NCI-H510A (cell line): ENCODE measurements around the gene UHRF1.
"Not testable (repeated sequence)": the region's sequence is repeated elsewhere in the genome, so short reads cannot be mapped to it uniquely, and the experiment has no call there.

Experiments used
- DNase-seq: peaks from one replicate; lab custom pipeline; 2025; lab: John Stamatoyannopoulos, UW

Gene UHRF1

GRCh38 chr19:4909156-4909896 lies at the start of gene UHRF1:
Gene UHRF1, plus strand, starts transcription at chr19:4909501. Its CDS starts 1,385 bp downstream, at chr19:4910886.
- DNase-seq: peak; percentile 59

- no peak for DNase-seq
These were observed 49.6 kb upstream of the UHRF1 start for GRCh38 chr19:4859697-4860096.

GRCh38 chr19:4861147-4861546 lies 48.2 kb upstream of the UHRF1 start:
- peak; percentile 94 for DNase-seq

DNA sequence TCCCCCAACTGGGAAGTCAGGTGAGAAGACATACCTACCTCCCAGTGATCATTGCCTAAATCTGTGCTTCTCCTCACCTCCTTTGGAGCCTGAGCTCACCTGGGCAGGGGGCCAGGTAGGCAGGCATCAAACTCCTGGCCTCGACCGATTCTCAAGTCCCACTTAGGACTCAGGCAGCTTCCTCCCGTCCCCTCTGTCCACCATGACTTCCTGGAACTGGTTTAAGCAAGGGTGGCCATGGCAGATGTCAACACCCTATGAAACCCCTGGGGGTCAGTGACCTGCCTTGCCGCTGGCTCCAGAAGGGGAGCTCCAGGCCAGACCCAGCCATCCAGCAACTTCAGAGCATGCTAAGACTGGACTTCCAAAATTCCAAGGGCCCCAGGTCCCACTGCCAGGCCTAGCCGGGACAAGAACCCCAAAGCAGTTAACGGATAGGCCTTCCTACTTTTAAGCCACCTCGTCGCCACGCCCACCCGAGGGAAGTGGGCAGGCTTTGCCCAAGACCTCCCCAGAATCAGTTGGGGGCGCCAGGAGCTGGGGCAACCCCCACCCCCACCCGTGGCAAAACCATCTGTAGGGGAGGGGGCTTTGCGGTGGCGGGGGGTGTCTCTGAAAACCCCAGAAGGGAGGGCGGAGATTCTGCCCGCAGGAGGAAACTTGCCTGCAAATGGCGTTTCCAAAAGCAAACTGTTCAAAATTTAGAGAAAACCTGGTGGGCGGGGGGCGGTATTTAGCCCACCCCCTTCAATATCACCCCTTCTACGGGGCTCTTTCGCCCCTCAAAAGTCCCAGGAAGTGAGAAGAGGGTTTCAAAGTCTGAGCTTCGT lies 42.5 kb upstream of the UHRF1 start:
- no peak for DNase-seq

DNA sequence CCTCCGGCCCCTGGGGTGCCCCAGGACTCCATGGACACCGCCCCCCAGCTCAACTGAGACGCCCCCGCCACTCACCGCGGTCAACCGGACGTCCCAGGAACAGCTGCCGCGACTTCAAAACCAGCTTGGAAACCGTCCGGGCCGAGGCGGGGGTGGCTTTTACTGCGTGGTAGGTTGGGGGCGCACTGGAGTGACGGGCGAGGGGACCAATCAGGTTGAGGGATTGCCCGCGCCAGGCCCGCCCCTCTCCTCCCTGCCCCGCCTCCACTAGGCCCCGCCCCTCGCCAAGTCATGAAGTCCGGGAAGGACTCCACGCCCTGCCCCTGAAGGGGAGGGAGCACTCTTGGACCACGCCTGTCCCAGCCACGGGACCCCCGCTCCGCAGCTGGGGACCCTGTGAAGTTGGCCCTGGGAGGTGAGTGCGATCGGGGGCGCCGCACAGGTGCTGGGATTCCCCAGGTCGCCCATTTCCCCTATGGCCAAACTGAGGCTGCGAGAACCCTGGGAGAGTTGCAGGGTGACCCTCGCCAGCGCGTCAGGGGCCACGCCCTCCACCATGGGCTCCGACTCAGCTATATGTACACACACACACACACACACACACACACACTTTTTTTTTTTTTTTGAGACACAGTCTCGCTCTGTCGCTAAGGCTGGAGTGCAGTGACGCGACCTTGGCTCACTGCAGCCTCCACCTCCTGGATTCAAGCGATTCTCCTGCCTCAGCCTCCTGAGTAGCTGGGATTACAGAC lies 41.6 kb upstream of the UHRF1 start, which contains the start of gene PLIN3:
PLIN3 (minus strand) TSS at position 134 of the 752 bp plus-strand sequence. CDS start 6,273 bp downstream, outside the sequence.
- DNase-seq: peak; percentile 86

DNA sequence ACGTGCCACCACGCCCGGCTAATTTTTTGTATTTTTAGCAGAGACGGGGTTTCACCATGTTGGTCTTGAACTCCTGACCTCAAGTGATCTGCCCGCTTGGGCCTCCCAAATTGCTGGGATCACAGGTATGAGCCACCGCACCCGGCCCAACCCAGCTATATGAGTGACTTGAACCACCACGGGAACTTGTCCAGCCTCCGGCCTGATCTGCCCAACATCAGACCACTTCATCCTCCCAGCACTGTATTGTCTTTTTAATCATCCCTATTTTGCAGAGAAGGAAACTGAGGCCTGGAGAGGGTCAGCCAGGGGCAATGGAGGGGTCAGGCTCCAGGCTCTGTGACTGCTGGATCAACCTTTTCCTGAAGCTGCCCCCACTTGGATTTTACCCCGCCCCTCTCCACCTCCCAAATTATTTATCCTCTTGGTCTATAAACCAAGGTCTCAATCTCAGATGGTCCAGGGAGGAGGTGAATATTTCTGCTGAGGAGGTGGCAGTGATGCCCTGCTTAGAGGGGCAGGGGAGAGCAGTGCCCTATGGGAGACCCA lies 40.9 kb upstream of the UHRF1 start:
- DNase-seq: no peak

DNA sequence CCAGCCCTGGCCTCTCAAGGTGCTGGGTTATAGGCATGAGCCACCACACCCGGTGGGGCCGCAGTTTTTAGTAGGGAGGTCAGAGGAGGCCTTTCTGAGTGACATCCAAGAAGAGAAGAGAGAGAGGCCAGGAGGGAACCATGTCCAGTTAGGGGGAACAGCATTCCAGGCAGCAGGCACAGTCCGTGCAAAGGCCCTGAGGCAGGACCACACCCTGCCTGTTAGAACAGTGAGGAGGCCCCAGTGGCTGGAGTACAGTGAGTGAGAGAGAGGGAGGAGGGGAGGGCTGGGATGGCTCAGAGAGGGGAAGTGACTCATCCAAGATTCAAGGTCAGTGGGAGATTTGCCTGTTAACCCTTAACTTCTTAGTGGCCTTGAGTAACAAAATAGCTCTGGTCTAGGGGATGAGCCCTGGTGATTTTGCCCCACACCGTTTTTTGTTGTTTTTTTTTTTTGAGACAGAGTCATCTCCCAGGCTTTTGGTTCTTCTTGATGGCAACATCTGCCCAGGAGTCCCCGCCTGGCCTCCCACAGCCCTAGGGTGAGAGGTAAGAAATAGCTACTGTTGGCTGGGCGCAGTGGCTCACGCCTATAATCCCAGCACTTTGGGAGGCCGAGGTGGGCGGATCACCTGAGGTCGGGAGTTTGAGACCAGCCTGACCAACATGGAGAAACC lies 39.1 kb upstream of the UHRF1 start:
- DNase-seq: no peak

GRCh38 chr19:4871711-4872110 lies 37.6 kb upstream of the UHRF1 start:
- DNase-seq: no peak

DNA sequence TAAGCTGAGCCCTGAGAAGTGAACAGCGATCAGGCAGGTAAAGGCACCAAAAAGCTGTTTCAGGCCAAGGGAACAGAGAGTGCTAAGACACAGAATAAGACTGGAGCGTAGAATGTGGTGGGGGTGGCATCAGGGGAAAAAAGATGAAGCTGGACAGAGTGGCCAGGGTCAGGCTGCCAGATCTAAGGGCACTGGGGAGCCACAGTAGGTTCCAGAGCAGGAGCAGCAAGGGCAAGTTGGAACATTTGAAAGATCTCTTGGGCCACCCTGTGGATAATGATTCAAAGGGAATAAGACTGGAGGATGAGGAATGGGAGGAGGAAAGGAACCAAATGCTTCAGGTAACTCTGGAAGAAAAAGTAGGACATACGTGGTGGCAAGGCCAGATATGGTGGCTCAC lies 35.4 kb upstream of the UHRF1 start:
- DNase-seq: no peak

DNA sequence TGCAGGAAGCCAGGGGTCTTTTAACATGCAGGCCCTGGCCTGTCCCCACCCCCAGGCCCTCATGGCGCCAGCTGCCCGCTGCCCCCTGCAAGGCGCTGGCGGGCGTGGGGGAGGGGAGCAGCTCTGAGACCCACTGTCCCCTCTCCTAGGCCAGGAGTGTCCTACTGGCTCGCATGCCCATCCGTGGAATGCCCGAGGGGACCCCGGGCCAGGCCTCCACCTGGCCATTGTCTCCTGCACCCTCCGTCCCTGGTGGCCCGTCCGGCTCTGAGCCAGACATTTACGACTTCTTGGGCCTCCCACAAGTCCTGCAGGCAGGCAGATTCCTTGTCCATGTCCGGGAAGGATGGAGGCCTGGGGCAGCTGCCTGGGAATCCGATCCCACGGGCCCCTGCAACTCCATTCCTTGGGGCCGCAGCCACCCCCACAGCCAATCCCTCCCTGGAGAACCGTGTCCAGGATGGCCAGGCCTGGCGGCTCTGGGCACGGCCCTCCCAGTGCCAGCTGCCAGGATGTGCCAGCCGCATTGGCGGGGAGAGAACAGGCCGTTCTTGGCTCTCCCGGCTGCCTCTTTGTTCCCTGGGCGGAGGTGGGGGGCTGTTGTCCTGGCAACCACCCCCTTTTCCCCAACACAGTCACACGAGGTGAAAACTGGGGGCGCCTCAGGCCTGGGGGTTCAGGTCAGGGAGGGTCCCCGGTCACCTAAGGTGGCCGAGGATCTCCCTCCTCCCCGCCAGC lies 31.4 kb upstream of the UHRF1 start:
- DNase-seq: no peak

- no peak for DNase-seq
These were observed 30.8 kb upstream of the UHRF1 start for GRCh38 chr19:4878491-4878968.

- no peak for DNase-seq
These were observed 30.3 kb upstream of the UHRF1 start for GRCh38 chr19:4879041-4879440.

DNA sequence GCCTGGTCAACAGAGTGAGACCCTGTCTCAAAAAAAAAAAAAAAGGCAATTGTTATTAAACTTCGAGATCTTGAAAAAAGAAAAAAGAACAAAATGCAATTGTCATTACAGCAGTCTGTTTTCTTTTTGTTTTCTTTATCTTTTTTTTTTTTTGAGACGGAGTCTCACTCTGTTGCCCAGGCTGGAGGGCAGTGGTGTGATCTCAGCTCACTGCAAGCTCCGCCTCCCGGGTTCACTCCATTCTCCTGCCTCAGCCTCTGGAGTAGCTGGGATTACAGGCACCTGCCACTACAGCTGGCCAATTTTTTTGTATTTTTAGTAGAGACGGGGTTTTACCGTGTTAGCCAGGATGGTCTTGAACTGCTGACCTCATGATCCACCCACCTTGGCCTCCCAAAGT lies 26.4 kb upstream of the UHRF1 start:
- DNase-seq: not testable (repeated sequence)

DNA sequence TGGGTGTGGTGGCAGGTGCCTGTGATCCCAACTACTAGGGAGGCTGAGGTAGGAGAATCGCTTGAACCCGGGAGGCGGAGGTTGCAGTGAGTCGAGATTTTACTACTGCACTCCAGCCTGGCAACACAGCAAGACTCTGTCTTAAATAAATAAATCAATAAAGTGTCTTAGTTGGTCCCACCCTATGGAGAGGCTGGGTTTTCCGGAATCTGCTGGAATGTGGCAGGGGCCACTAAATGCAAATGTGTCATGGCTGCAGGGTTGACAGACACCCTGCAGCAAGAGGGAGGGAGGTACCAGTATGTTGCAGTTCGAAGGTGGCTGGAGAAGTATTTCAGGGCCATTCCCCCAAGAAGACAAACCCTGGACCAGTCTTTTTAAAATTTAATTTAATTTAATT lies 24.3 kb upstream of the UHRF1 start:
- not testable (repeated sequence) for DNase-seq

DNA sequence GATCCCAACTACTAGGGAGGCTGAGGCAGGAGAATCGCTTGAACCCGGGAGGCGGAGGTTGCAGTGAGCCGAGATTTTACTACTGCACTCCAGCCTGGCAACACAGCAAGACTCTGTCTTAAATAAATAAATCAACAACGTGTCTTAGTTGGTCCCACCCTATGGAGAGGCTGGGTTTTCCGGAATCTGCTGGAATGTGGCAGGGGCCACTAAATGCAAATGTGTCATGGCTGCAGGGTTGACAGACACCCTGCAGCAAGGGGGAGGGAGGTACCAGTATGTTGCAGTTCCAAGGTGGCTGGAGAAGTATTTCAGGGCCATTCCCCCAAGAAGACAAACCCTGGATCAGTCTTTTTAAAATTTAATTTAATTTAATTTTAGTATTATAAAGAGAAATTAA lies 21.5 kb upstream of the UHRF1 start:
- DNase-seq: not testable (repeated sequence)

- DNase-seq: no peak
These were observed 20.1 kb upstream of the UHRF1 start for GRCh38 chr19:4889034-4889815.

DNA sequence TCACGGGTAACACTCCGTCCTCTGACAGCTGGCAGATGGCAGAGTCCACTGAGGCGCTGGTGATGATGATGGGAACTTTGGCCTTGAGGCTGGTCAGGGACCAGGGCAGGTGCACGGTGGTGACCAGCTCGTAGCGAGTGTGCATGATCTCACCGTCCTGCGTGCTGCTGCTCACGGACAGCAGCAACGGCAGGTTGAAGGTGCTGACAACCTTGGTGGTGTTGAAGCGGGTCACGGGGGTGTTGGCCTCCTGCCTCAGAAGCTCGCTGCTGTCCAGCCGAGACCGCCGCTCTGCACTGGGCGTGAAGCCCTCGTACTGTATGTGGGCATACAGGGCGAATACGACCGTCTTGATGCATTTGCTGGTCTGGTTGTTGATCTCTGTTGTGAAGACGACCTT lies 18.2 kb upstream of the UHRF1 start:
- DNase-seq: no peak

DNA sequence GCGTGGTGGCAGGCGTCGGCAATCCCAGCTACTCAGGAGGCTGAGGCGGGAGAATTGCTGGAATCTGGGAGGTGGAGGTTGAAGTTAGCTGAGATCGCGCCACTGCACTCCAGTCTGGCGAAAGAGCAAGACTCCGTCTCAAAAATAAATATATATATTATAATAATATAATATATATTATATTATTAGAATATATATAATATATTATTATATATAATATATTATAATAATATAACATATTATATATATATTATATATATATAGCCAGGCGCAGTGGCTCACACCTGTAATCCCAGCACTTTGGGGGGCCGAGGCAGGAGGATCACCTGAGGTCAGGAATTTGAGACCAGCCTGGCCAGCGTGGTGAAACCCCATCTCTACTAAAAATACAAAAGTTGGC lies 16.3 kb upstream of the UHRF1 start:
- not testable (repeated sequence) for DNase-seq

DNA sequence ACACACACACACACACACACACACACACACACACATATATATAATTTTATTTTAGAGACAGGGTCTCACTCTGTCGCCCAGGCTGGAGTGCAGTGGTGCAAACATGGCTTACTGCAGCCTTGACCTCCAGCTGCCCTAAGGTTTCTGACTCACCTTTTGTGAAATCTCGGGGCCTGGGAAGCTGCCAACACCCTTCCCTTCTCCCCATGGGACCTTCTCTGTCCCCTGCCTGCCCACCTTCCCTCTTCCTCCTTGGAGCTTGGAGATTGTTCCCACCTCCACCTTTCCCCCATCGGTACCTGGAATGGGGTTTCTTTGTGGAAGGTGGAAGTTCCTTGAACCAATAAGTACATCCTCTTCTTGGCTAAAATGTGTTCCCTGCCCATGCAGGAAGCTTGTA lies 12.9 kb upstream of the UHRF1 start:
- DNase-seq: no peak

GRCh38 chr19:4897146-4897545 lies 12.2 kb upstream of the UHRF1 start:
- no peak for DNase-seq
